ENCODE results near the gene LDB2.

DNA sequence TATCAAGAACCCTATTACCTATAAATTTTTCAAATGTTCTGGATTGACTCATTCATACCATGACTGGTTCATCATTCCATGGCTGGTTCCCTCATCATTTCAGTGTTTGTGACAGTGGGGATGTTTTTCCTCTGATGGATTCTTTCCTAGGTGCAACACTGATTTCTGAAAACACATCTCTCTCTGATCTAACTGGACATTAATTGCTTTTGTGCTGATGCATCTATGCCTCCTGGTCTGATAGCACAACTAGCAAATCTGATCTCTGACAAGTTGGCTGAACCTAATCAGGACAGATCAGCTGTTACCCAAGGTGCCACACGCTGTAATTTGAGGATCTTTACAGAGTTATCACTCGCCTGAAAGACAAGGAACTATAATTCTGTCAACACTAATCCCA is 140.2 kb downstream of the LDB2 start:
- no peak for TF ChIP-seq EZH2 (IDR thresholded peaks at IDR 0.05)
- no peak for TF ChIP-seq POLR2AphosphoS5 (IDR thresholded peaks at IDR 0.05; ENCODE audit: borderline replicate concordance, low read depth, low read length)
